Measurements from ENCODE around the gene RNU1-3. TPM values are rescaled to one million over a fixed set of nuclear protein-coding genes. Genes with fewer than 3 reads are reported as not detected.
"Not testable (repeated sequence)": the region's sequence is repeated elsewhere in the genome, so short reads cannot be mapped to it uniquely, and the experiment has no call there.

Gene RNU1-3
- total RNA-seq, 3 donors from 2014 or later, result 2,195 to 6,222 (median 2,378) TPM

- H3K4me1 ChIP-seq (ENCODE audit: low read depth); DNase-seq; H3K4me3 ChIP-seq; ATAC-seq; H3K9me3 ChIP-seq; H3K36me3 ChIP-seq (ENCODE audit: low read depth); intact Hi-C loops (cut with DNase I, micrococcal nuclease): not testable (repeated sequence)
Measured at GRCh38 chr1:16687132-16687800, 20.5 kb upstream of the RNU1-3 start.

GRCh38 chr1:16685445-16686371, 19.0 kb upstream of the RNU1-3 start:
- H3K9me3 ChIP-seq; DNase-seq; H3K4me3 ChIP-seq; H3K36me3 ChIP-seq (ENCODE audit: low read depth); H3K4me1 ChIP-seq (ENCODE audit: low read depth); intact Hi-C loops (cut with DNase I, micrococcal nuclease): not testable (repeated sequence)
- ATAC-seq, result peak; percentile 23

GRCh38 chr1:16684738-16685337, 18.1 kb upstream of the RNU1-3 start:
- H3K4me1 ChIP-seq (ENCODE audit: low read depth); DNase-seq; H3K9me3 ChIP-seq; intact Hi-C loops (cut with DNase I, micrococcal nuclease); H3K36me3 ChIP-seq (ENCODE audit: low read depth); H3K4me3 ChIP-seq: not testable (repeated sequence)
- TF ChIP-seq CTCF (IDR thresholded peaks at IDR 0.05), result peak; percentile 11
- peak; percentile 55 for ATAC-seq

GRCh38 chr1:16684152-16684551, 17.4 kb upstream of the RNU1-3 start:
- H3K9me3 ChIP-seq; H3K4me1 ChIP-seq (ENCODE audit: low read depth); intact Hi-C loops (cut with DNase I, micrococcal nuclease); H3K4me3 ChIP-seq; DNase-seq; H3K36me3 ChIP-seq (ENCODE audit: low read depth): not testable (repeated sequence)
- ATAC-seq, result peak; percentile 30

- DNase-seq; ATAC-seq; H3K4me1 ChIP-seq (ENCODE audit: low read depth); H3K9me3 ChIP-seq; H3K4me3 ChIP-seq; H3K36me3 ChIP-seq (ENCODE audit: low read depth); intact Hi-C loops (cut with DNase I, micrococcal nuclease): not testable (repeated sequence)
Measured at GRCh38 chr1:16682803-16683202, 16.1 kb upstream of the RNU1-3 start.

GRCh38 chr1:16680366-16680765, 13.6 kb upstream of the RNU1-3 start:
- H3K4me1 ChIP-seq (ENCODE audit: low read depth); ATAC-seq; H3K4me3 ChIP-seq; H3K36me3 ChIP-seq (ENCODE audit: low read depth); H3K9me3 ChIP-seq; DNase-seq; intact Hi-C loops (cut with DNase I, micrococcal nuclease): not testable (repeated sequence)

- intact Hi-C loops (cut with DNase I, micrococcal nuclease), result no loop called here
- H3K9me3 ChIP-seq, result no peaks in the 10 kb centered on the region
- ATAC-seq, result peak; percentile 40
- H3K4me3 ChIP-seq, result no peak overlapping the region
- no peaks in the 10 kb centered on the region for H3K36me3 ChIP-seq (ENCODE audit: low read depth)
- H3K4me1 ChIP-seq (ENCODE audit: low read depth), result no peaks in the 10 kb centered on the region
- no peak for TF ChIP-seq CTCF (IDR thresholded peaks at IDR 0.05)
- peak in 2 of 3 donors; percentile 19 to 35 for DNase-seq
Measured at GRCh38 chr1:16677552-16678431, 11.0 kb upstream of the RNU1-3 start.

- H3K4me1 ChIP-seq (ENCODE audit: low read depth); H3K9me3 ChIP-seq; ATAC-seq; intact Hi-C loops (cut with DNase I, micrococcal nuclease); H3K4me3 ChIP-seq; H3K36me3 ChIP-seq (ENCODE audit: low read depth); DNase-seq: not testable (repeated sequence)
Measured at GRCh38 chr1:16676661-16677523, 10.1 kb upstream of the RNU1-3 start.

GRCh38 chr1:16675118-16675510, 8.4 kb upstream of the RNU1-3 start:
- DNase-seq; intact Hi-C loops (cut with DNase I, micrococcal nuclease); H3K36me3 ChIP-seq (ENCODE audit: low read depth); ATAC-seq; H3K4me1 ChIP-seq (ENCODE audit: low read depth); H3K4me3 ChIP-seq; H3K9me3 ChIP-seq: not testable (repeated sequence)

GRCh38 chr1:16673976-16674375, 7.2 kb upstream of the RNU1-3 start:
- H3K9me3 ChIP-seq; H3K4me1 ChIP-seq (ENCODE audit: low read depth); H3K36me3 ChIP-seq (ENCODE audit: low read depth); intact Hi-C loops (cut with DNase I, micrococcal nuclease); H3K4me3 ChIP-seq; DNase-seq; ATAC-seq: not testable (repeated sequence)
